Heart right ventricle (tissue), 16 donors: ENCODE measurements around the gene PDLIM4. TPM values are rescaled to one million over a fixed set of nuclear protein-coding genes. Genes with fewer than 3 reads are reported as not detected.

Experiments
- ATAC-seq, 8 donors: fragments of 200-7000 bp; cut with Tn5 transposase; one replicate each; pipeline ENCODE4 v1.9.1; 2020; ENCODE audit warnings: mild to moderate bottlenecking in 8 of 8, moderate library complexity in 8 of 8, moderate number of reproducible peaks in 1 of 8
- DNase-seq, 2 donors: peaks; one replicate each; pipeline ENCODE4 v3.0.0-alpha.2; 2020
- H3K27ac ChIP-seq, 10 donors: fragments of 200-600 bp; sonication (generic) in 2 of 10; one replicate each; pipeline versions ENCODE4 v1.5.0 to v1.8.0; 2020 to 2022; ENCODE audit warnings: mild to moderate bottlenecking in 3 of 10
- H3K27me3 ChIP-seq, 7 donors: fragments of 200-600 bp; one replicate each; pipeline ENCODE4 v1.8.0; 2021 to 2022; ENCODE audit warnings: mild to moderate bottlenecking in 2 of 7
- H3K36me3 ChIP-seq, 9 donors: fragments of 200-600 bp; sonication (generic) in 1 of 9; one replicate each; pipeline versions ENCODE4 v1.5.0 to v1.8.0; 2020 to 2022; ENCODE audit warnings: mild to moderate bottlenecking in 2 of 9
- H3K4me1 ChIP-seq, 9 donors: fragments of 200-600 bp; sonication (generic) in 1 of 9; one replicate each; pipeline versions ENCODE4 v1.5.0 to v1.8.0; 2020 to 2022; ENCODE audit warnings: mild to moderate bottlenecking in 4 of 9
- H3K4me3 ChIP-seq, 10 donors: fragments of 200-600 bp; sonication (generic) in 2 of 10; one replicate each; pipeline versions ENCODE4 v1.5.0 to v1.8.0; 2020 to 2022; ENCODE audit warnings: mild to moderate bottlenecking in 7 of 10, moderate library complexity in 2 of 10
- H3K9me3 ChIP-seq, 11 donors: fragments of 200-600 bp in 10 of 11; sonication (generic) in 2 of 11; one replicate each; pipeline versions ENCODE4 v1.5.0 to v1.8.0; 2013 to 2022; ENCODE audit warnings: mild to moderate bottlenecking in 2 of 11, control low read depth in 1 of 11, moderate library complexity in 1 of 11
- CTCF ChIP-seq, 9 donors: fragments of 200-600 bp; sonication (generic) in 2 of 9; IDR thresholded peaks; one replicate each; pipeline versions ENCODE4 v1.5.0 to v1.8.0; 2021 to 2022; ENCODE audit warnings: antibody characterized with exemption in 9 of 9, mild to moderate bottlenecking in 5 of 9, moderate library complexity in 1 of 9
- WGBS, 2 donors: extraction: QIAGEN DNeasy Blood & Tissue Kit; methylation state at CpG; one replicate each; pipeline ENCODE4 v1.1.7; 2013; ENCODE audit warnings: inconsistent platforms in 1 of 2; 5-methylcytosine and 5-hydroxymethylcytosine counted together
- intact Hi-C, 10 donors: fragments of 100-400 bp; cut with DNase I; formaldehyde crosslinking; loops; one replicate each; pipeline versions ENCODE4 v1.11.1 to v1.14.2; 2022
- polyA plus RNA-seq, 2 donors: library from polyadenylated mRNA; stranded (reverse); fragments of 200-250 nt; gene quantifications; one replicate each; pipeline ENCODE4 v1.2.3, GENCODE V29; 2013
- total RNA-seq, 10 donors: library from RNA; stranded (reverse); fragmentation: NEBNext Ultra II Directional in 3 of 10; extraction: Animal tissue kit (Norgen Biotek cat#: 25700) in 3 of 10; gene quantifications; one replicate each; pipeline versions ENCODE4 v1.2.1 to v1.2.4, GENCODE V29; 2021 to 2023
- donor health status: Arrhythmogenic right ventricular cardiomyopathy.
- donor health status: ischemic (EF 13 %, LVEDD 7.1; RV severe dilation, severe dysfunction).
- donor health status: healthy with polysubstance abuse.
- donor health status: DM: no; HTN: yes; CAD: no.
- donor health status: DM: no; HTN: no; CAD: no.
- donor health status: ischemic (EF 25% LVEDD 6.9; RV normal size, moderate dysfunction).
- donor health status: ischemic (EF 25% LVEDD 5.7; RV mildly dilated, moderate dysfunction).
- donor health status: healthy.
- donor health status: DM: yes; HTN: yes; CAD: no.
- donor health status: Ischemic cardiomyopathy.
- donor health status: ischemic (EF 35%, LVEDD 5.7; RV mildly dilated, moderate dysfunction).
- donor health status: nonischemic (EF 11% LVEDD 7.7; RV severe dilation, severe dysfunction).
- donor health status: DM: yes; HTN: yes; CAD: no.
- donor health status: PGD.
- donor health status: ischemic (EF 29% LVEDD 5.4; RV normal size, mild dysfunction).
- donor health status: nonischemic (EF 23%, LVEDD 6.1; RV moderate dilation, normal function).

PDLIM4 gene
- total and polyA plus RNA-seq, 12 donors = 2.1 to 15.3 (median 3.6) TPM

GRCh38 chr5:132251220-132251725 lies 6.2 kb upstream of the PDLIM4 start:
- H3K27ac ChIP-seq = no peak overlapping the region
- H3K9me3 ChIP-seq = peaks cover 0 to 20% (median 12%) of the 10 kb centered on the region in 11 donors
- peaks cover 0 to 2% (median 0%) of the 10 kb centered on the region in 7 donors for H3K27me3 ChIP-seq
- DNase-seq (peak in 1 of 2 donors; percentile 2), ATAC-seq (no peak)
- intact Hi-C loops = no loop called here
- TF ChIP-seq CTCF (IDR thresholded peaks at IDR 0.05) = no peak
- 89 to 92% methylated on average over 10 of the region's 10 CpGs for WGBS, 2 donors
- no peaks in the 10 kb centered on the region for H3K36me3 ChIP-seq
- H3K4me1 ChIP-seq = peaks cover 6 to 21% (median 11%) of the 10 kb centered on the region in 9 donors
- H3K4me3 ChIP-seq = no peak overlapping the region

GRCh38 chr5:132253008-132253441 lies 4.5 kb upstream of the PDLIM4 start:
- Histone ChIP-seq H3K27ac (no peak overlapping the region), H3K9me3 (peaks cover 0 to 3% (median 0%) of the 10 kb centered on the region in 11 donors), H3K36me3 (no peaks in the 10 kb centered on the region), H3K4me3 (no peak overlapping the region), H3K4me1 (peaks cover 6 to 28% (median 15%) of the 10 kb centered on the region in 9 donors), H3K27me3 (peaks cover 0 to 19% (median 0%) of the 10 kb centered on the region in 7 donors)
- intact Hi-C loops = no loop called here
- peak in 1 of 2 donors; percentile 1 for DNase-seq
- ATAC-seq = no peak
- 76 to 81% methylated on average over 4 of the region's 4 CpGs for WGBS, 2 donors
- no peak for TF ChIP-seq CTCF (IDR thresholded peaks at IDR 0.05)

GRCh38 chr5:132253452-132254320 lies 3.8 kb upstream of the PDLIM4 start:
- DNase-seq = peak in 1 of 2 donors; percentile 3
- no peak for TF ChIP-seq CTCF (IDR thresholded peaks at IDR 0.05)
- Histone ChIP-seq H3K9me3 (no peaks in the 10 kb centered on the region), H3K36me3 (no peaks in the 10 kb centered on the region), H3K4me3 (no peak overlapping the region), H3K27ac (peak overlapping the region in 6 of 10 donors; percentile 7 to 63 (median 40)), H3K27me3 (peaks cover 0 to 24% (median 0%) of the 10 kb centered on the region in 7 donors), H3K4me1 (peaks cover 6 to 35% (median 18%) of the 10 kb centered on the region in 9 donors)
- 94 to 95% methylated on average over 8 of the region's 8 CpGs for WGBS, 2 donors
- intact Hi-C loops = no loop called here
- no peak for ATAC-seq

GRCh38 chr5:132254321-132254977 lies 3.0 kb upstream of the PDLIM4 start:
- peak in 7 of 8 donors; percentile 20 to 80 (median 72) for ATAC-seq
- H3K27ac ChIP-seq = peak overlapping the region in 7 of 10 donors; percentile 7 to 63 (median 35)
- no peak overlapping the region for H3K4me3 ChIP-seq
- TF ChIP-seq CTCF (IDR thresholded peaks at IDR 0.05) = no peak
- peaks cover 6 to 43% (median 24%) of the 10 kb centered on the region in 9 donors for H3K4me1 ChIP-seq
- 30 to 36% methylated on average over 7 of the region's 7 CpGs for WGBS, 2 donors
- intact Hi-C loops = no loop called here
- H3K36me3 ChIP-seq = no peaks in the 10 kb centered on the region
- H3K9me3 ChIP-seq = no peaks in the 10 kb centered on the region
- peaks cover 0 to 24% (median 0%) of the 10 kb centered on the region in 7 donors for H3K27me3 ChIP-seq
- peak; percentile 54 to 76 for DNase-seq
